Loucy (cell line): ENCODE data around the gene GALNT9.

Source experiments
- H2AFZ ChIP-seq: fragments of 200-600 bp; sonication (generic); 2 replicates; pipeline ENCODE4 v1.6.0; 2016; ENCODE audit warnings: antibody characterized with exemption, mild to moderate bottlenecking, low read length, moderate library complexity
- H3F3A ChIP-seq: fragments of 200-600 bp; 2 replicates; pipeline ENCODE4 v1.6.0; 2016; ENCODE audit warnings: antibody characterized with exemption, low read depth, mild to moderate bottlenecking
- H3K27me3 ChIP-seq: fragments of 200-600 bp; sonication (generic); 2 replicates; pipeline ENCODE4 v1.6.1; 2014; ENCODE audit warnings: low read length, mild to moderate bottlenecking; ENCODE audit not compliant: insufficient read depth, poor library complexity, severe bottlenecking
- H3K36me3 ChIP-seq: fragments of 200-600 bp; sonication (generic); 2 replicates; pipeline ENCODE4 v1.6.1; 2016; ENCODE audit warnings: low read length; ENCODE audit not compliant: insufficient read depth
- H3K4me1 ChIP-seq: fragments of 200-600 bp; sonication (generic); 2 replicates; pipeline ENCODE4 v1.5.1; 2014; ENCODE audit warnings: low read length, mild to moderate bottlenecking; ENCODE audit not compliant: insufficient read depth, poor library complexity, severe bottlenecking
- H3K4me2 ChIP-seq: fragments of 200-600 bp; sonication (generic); 2 replicates; pipeline ENCODE4 v1.6.0; 2014; ENCODE audit warnings: antibody characterized with exemption, low read length, low read depth, mild to moderate bottlenecking; ENCODE audit not compliant: poor library complexity, severe bottlenecking
- H3K4me3 ChIP-seq: fragments of 200-600 bp; sonication (generic); 2 replicates; pipeline ENCODE4 v1.5.1; 2014; ENCODE audit warnings: low read length, mild to moderate bottlenecking, mixed read lengths; ENCODE audit not compliant: poor library complexity, severe bottlenecking
- H3K79me2 ChIP-seq: fragments of 200-600 bp; sonication (generic); 2 replicates; pipeline ENCODE4 v1.6.1; 2014; ENCODE audit warnings: low read length; ENCODE audit not compliant: insufficient read depth
- H3K9ac ChIP-seq: fragments of 200-600 bp; sonication (generic); 2 replicates; pipeline ENCODE4 v1.6.0; 2014; ENCODE audit warnings: mild to moderate bottlenecking, low read depth, low read length, moderate library complexity; ENCODE audit not compliant: poor library complexity, severe bottlenecking
- H3K9me2 ChIP-seq: fragments of 200-600 bp; sonication (generic); replicated peaks from 2 replicates; pipeline ENCODE4 v1.6.1; 2016; ENCODE audit warnings: low read depth, low read length, mixed read lengths
- H3K9me3 ChIP-seq: fragments of 200-600 bp; sonication (generic); 2 replicates; pipeline ENCODE4 v1.6.1; 2014; ENCODE audit warnings: mild to moderate bottlenecking, antibody characterized with exemption, low read length, low read depth; ENCODE audit not compliant: insufficient read depth
- H4K20me1 ChIP-seq: fragments of 200-600 bp; sonication (generic); 2 replicates; pipeline ENCODE4 v1.6.0; 2014; ENCODE audit warnings: antibody characterized with exemption, low read length, mild to moderate bottlenecking; ENCODE audit not compliant: insufficient read depth, poor library complexity, severe bottlenecking
- EZH2phosphoT487 ChIP-seq: fragments of 200-600 bp; IDR thresholded peaks from 2 replicates; pipeline ENCODE4 v1.6.1; 2018; ENCODE audit warnings: antibody characterized with exemption, mild to moderate bottlenecking, moderate library complexity, borderline replicate concordance
- TF ChIP-seq, protein P1 (sequence below): fragments of 200-600 bp; sonication (generic); conservative IDR thresholded peaks from 2 replicates; pipeline ENCODE4 v1.5.1; 2014; ENCODE audit warnings: mild to moderate bottlenecking, antibody characterized with exemption, low read length

The GALNT9 gene

DNA sequence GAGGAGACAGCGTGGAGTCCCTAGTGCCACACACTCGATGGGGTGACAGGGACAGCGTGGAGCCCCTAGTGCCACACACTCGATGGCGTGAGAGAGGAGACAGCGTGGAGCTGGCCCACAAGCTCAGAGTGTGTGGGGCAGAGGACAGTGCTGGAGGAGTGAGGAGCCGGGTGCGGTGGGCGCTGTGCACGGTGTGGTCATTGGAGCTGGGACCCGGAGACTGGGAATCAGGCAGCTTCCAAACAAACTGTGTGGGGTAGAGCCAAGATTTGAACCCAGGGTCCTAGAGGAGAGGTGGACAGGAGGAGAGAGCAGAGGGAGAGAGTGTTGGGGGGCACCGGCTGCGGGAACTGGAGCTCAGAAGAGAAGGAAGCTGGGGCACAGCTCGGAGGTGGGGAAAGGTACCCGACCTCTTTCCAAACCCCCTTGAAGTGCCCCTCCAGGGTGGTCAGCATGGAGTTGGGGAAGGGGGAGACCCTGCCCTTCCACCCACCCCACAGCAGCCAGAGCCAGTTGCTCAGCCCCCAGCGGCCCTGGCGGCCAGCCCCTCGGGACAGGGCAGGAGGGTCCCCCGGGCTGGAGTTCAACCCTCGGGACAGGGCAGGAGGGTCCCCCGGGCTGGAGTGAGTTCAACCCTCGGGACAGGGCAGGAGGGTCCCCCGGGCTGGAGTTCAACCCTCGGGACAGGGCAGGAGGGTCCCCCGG lies 94.1 kb downstream of the GALNT9 start:
- Histone ChIP-seq H2AFZ (no peak overlapping the region), H3K9me2 (no peaks in the 10 kb centered on the region), H3K79me2 (no peaks in the 10 kb centered on the region), H3K9ac (no peak overlapping the region), H3K4me3 (no peak overlapping the region), H3K4me1 (peaks cover 6% of the 10 kb centered on the region), H3F3A (no peaks in the 10 kb centered on the region), H3K36me3 (no peaks in the 10 kb centered on the region), H3K4me2 (no peak overlapping the region), H3K9me3 (no peaks in the 10 kb centered on the region), H4K20me1 (no peaks in the 10 kb centered on the region), H3K27me3 (peaks cover 4% of the 10 kb centered on the region)
- no peak for TF ChIP-seq EZH2phosphoT487
- TF ChIP-seq, protein P1, sequence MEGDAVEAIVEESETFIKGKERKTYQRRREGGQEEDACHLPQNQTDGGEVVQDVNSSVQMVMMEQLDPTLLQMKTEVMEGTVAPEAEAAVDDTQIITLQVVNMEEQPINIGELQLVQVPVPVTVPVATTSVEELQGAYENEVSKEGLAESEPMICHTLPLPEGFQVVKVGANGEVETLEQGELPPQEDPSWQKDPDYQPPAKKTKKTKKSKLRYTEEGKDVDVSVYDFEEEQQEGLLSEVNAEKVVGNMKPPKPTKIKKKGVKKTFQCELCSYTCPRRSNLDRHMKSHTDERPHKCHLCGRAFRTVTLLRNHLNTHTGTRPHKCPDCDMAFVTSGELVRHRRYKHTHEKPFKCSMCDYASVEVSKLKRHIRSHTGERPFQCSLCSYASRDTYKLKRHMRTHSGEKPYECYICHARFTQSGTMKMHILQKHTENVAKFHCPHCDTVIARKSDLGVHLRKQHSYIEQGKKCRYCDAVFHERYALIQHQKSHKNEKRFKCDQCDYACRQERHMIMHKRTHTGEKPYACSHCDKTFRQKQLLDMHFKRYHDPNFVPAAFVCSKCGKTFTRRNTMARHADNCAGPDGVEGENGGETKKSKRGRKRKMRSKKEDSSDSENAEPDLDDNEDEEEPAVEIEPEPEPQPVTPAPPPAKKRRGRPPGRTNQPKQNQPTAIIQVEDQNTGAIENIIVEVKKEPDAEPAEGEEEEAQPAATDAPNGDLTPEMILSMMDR = no peak

GRCh38 chr12:132230381-132230780 lies 99.0 kb downstream of the GALNT9 start:
- no peaks in the 10 kb centered on the region for H3F3A ChIP-seq
- no peak for TF ChIP-seq EZH2phosphoT487
- TF ChIP-seq, protein P1 = no peak
- no peaks in the 10 kb centered on the region for H3K27me3 ChIP-seq
- H4K20me1 ChIP-seq = no peaks in the 10 kb centered on the region
- H3K9me2 ChIP-seq = no peaks in the 10 kb centered on the region
- H3K4me3 ChIP-seq = no peak overlapping the region
- no peak overlapping the region for H2AFZ ChIP-seq
- H3K9me3 ChIP-seq = no peaks in the 10 kb centered on the region
- no peaks in the 10 kb centered on the region for H3K36me3 ChIP-seq
- no peak overlapping the region for H3K9ac ChIP-seq
- H3K4me1 ChIP-seq = no peaks in the 10 kb centered on the region
- H3K79me2 ChIP-seq = no peaks in the 10 kb centered on the region
- H3K4me2 ChIP-seq = no peak overlapping the region

DNA sequence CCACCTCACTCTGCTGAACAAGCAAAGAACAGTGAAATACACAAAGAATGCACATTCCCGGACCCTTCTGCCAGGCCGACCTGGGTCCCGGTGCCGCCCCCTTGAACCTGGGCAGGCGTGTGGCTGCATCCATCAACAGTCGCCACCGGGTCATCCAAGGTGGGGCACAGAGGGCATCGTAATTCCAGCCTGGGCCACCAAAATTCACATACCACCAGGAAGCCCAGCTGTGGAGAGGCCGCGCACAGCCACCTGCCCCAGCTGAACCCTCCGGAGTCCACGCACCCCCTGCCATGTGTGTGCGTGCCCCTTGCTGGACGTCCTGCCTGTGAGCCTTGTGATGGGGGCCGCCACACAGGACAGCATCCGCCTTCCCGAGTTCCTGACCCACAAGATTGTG lies 99.5 kb downstream of the GALNT9 start:
- no peak for TF ChIP-seq EZH2phosphoT487
- TF ChIP-seq, protein P1 = no peak
- H3K9me3 ChIP-seq = no peaks in the 10 kb centered on the region
- no peak overlapping the region for H3K4me2 ChIP-seq
- no peaks in the 10 kb centered on the region for H3K27me3 ChIP-seq
- no peaks in the 10 kb centered on the region for H3K9me2 ChIP-seq
- no peaks in the 10 kb centered on the region for H3F3A ChIP-seq
- H3K4me3 ChIP-seq = no peak overlapping the region
- no peak overlapping the region for H3K9ac ChIP-seq
- no peaks in the 10 kb centered on the region for H4K20me1 ChIP-seq
- no peak overlapping the region for H2AFZ ChIP-seq
- H3K79me2 ChIP-seq = no peaks in the 10 kb centered on the region
- H3K4me1 ChIP-seq = no peaks in the 10 kb centered on the region
- no peaks in the 10 kb centered on the region for H3K36me3 ChIP-seq
